ENCODE results near the gene PSD4. TPM values are rescaled to one million over a fixed set of nuclear protein-coding genes. Genes with fewer than 3 reads are reported as not detected.

PSD4 gene
- polyA plus RNA-seq, 2 donors = 18.1 to 32.6 TPM

DNA sequence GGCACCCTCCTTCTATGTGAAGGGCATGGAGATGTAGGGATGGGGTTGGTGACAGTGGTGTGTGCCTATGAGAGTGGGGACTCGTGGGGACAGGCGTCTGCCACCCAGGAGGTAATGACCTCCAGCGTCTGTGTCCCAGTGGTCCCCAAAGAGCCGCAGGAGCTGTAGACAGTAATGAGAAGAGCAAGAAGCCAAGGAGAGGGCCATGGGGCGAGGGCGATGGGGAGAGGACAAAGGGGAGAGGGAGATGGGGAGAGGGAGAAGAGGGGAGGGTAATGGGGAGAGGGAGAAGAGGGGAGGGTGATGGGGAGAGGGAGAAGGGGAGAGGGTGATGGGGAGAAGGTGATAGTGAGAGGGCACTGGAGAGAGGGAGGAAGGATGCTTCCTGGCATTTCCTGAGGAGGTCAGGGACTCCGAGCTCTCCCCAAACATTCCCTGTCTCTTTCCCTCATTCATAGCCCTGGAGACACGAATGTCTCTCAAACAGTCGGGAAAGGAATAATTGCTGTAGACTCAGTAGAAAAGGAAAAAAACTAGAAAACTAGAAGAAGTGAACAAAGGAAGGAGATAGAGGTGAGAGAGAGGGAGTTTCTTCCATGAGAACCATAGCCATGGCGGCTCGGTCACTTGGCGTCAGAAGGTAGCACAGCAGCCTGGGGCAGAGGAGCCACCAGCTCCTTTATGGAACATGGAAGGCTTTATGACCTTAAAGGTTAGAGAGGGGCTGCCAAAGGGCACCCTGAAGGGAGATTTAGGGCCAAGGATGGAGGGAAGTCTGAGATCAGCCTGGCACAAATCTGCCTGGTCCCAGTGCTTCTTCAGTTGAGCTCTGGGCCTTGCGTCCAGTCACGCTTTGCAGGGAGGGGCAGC lies 39.5 kb downstream of the PSD4 start:
- no peaks in the 10 kb centered on the region for H3K36me3 ChIP-seq (ENCODE audit: control insufficient read depth in 2 of 2, insufficient read depth in 2 of 2, low read length in 1 of 2)
- H3K4me3 ChIP-seq (ENCODE audit: low read depth in 1 of 2, low read length in 2 of 2) = no peak overlapping the region
- no peaks in the 10 kb centered on the region for H3K27me3 ChIP-seq (ENCODE audit: control insufficient read depth in 1 of 2, insufficient read depth in 2 of 2, low read length in 2 of 2)
- peaks cover 12 to 33% of the 10 kb centered on the region in 2 donors for H3K4me1 ChIP-seq (ENCODE audit: control insufficient read depth in 2 of 2, insufficient read depth in 2 of 2, low read length in 1 of 2)
- 89 to 93% methylated on average over 14 of the region's 14 CpGs for WGBS, 2 donors
- no peaks in the 10 kb centered on the region for H3K9me3 ChIP-seq (ENCODE audit: control insufficient read depth in 2 of 2, insufficient read depth in 1 of 2, low read depth in 1 of 2, low read length in 1 of 2)
- H3K27ac ChIP-seq (ENCODE audit: low read depth in 2 of 2, low read length in 1 of 2) = peak overlapping the region; percentile 45

DNA sequence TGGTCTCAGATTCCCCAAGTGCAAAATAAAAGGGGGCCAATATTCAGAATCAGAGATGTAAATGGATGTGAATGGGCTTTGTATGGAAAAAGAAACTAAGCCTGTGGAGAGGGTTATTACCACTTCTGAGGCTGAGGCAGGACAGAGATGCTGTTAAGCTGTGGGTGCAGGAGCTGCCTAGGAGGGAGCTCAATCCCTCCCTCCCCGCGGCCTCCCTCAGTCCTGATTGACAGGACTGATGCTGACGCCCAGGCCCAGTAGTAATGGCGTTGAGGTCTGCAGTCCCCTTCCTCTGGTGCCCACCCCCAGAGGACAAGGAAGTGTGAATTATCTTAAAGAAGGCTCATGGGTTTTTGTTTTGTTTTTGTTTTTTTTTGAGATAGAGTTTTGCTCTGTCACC lies 40.4 kb downstream of the PSD4 start:
- Histone ChIP-seq H3K27ac (ENCODE audit: low read depth in 2 of 2, low read length in 1 of 2) (peak overlapping the region in 1 of 2 donors; percentile 26), H3K27me3 (ENCODE audit: control insufficient read depth in 1 of 2, insufficient read depth in 2 of 2, low read length in 2 of 2) (no peaks in the 10 kb centered on the region), H3K36me3 (ENCODE audit: control insufficient read depth in 2 of 2, insufficient read depth in 2 of 2, low read length in 1 of 2) (no peaks in the 10 kb centered on the region), H3K9me3 (ENCODE audit: control insufficient read depth in 2 of 2, insufficient read depth in 1 of 2, low read depth in 1 of 2, low read length in 1 of 2) (no peaks in the 10 kb centered on the region), H3K4me3 (ENCODE audit: low read depth in 1 of 2, low read length in 2 of 2) (no peak overlapping the region), H3K4me1 (ENCODE audit: control insufficient read depth in 2 of 2, insufficient read depth in 2 of 2, low read length in 1 of 2) (peaks cover 12 to 33% of the 10 kb centered on the region in 2 donors)
- WGBS, 2 donors = 83 to 84% methylated on average over 4 of the region's 4 CpGs

DNA sequence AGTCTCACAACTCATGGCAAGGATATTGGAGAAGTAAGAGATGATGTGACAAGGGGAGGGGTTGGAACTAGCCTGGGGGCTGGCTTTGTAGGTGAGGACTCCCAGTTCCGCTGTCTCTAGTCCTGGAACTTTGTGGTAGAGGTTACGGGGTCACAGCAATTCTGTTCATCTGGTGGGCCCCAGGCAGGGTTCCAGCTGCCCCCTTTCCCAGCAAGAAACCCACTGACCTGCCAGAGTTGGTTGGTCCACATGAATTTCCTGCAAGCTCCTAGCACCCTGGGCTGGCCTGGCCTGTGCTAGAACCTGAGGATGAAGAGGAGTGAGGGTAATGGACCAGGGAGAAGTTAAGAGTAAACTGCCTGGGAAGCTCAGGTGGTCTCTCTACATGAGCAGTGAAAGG lies 41.3 kb downstream of the PSD4 start:
- Histone ChIP-seq H3K27ac (ENCODE audit: low read depth in 2 of 2, low read length in 1 of 2) (no peak overlapping the region), H3K9me3 (ENCODE audit: control insufficient read depth in 2 of 2, insufficient read depth in 1 of 2, low read depth in 1 of 2, low read length in 1 of 2) (no peaks in the 10 kb centered on the region), H3K4me3 (ENCODE audit: low read depth in 1 of 2, low read length in 2 of 2) (no peak overlapping the region), H3K27me3 (ENCODE audit: control insufficient read depth in 1 of 2, insufficient read depth in 2 of 2, low read length in 2 of 2) (no peaks in the 10 kb centered on the region), H3K36me3 (ENCODE audit: control insufficient read depth in 2 of 2, insufficient read depth in 2 of 2, low read length in 1 of 2) (no peaks in the 10 kb centered on the region), H3K4me1 (ENCODE audit: control insufficient read depth in 2 of 2, insufficient read depth in 2 of 2, low read length in 1 of 2) (peaks cover 11 to 31% of the 10 kb centered on the region in 2 donors)
- 94 to 96% methylated on average over 2 of the region's 2 CpGs for WGBS, 2 donors

DNA sequence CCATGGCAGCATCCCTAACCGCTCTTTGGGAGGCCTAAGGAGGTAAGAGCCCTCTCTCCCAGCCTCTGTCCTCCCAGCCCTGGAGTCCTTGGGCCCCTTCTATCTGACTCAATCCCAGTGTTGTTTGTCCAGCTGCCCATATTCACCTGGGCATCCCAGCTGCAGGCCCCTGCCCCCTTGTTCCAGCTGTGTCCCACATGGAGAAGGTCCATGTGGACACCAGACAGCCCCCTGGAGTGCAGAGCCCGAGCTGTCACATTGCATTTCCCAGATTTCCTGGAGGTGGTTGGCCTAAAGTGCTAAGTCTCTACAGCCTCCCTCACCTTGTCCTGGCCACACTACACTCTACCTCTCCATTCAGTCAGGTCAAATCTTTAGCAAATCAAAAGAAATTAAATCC lies 42.5 kb downstream of the PSD4 start:
- Histone ChIP-seq H3K9me3 (ENCODE audit: control insufficient read depth in 2 of 2, insufficient read depth in 1 of 2, low read depth in 1 of 2, low read length in 1 of 2) (no peaks in the 10 kb centered on the region), H3K27ac (ENCODE audit: low read depth in 2 of 2, low read length in 1 of 2) (no peak overlapping the region), H3K27me3 (ENCODE audit: control insufficient read depth in 1 of 2, insufficient read depth in 2 of 2, low read length in 2 of 2) (no peaks in the 10 kb centered on the region), H3K4me1 (ENCODE audit: control insufficient read depth in 2 of 2, insufficient read depth in 2 of 2, low read length in 1 of 2) (peaks cover 9 to 26% of the 10 kb centered on the region in 2 donors), H3K4me3 (ENCODE audit: low read depth in 1 of 2, low read length in 2 of 2) (no peak overlapping the region), H3K36me3 (ENCODE audit: control insufficient read depth in 2 of 2, insufficient read depth in 2 of 2, low read length in 1 of 2) (no peaks in the 10 kb centered on the region)
- WGBS, 2 donors = 84 to 94% methylated on average over 2 of the region's 2 CpGs

DNA sequence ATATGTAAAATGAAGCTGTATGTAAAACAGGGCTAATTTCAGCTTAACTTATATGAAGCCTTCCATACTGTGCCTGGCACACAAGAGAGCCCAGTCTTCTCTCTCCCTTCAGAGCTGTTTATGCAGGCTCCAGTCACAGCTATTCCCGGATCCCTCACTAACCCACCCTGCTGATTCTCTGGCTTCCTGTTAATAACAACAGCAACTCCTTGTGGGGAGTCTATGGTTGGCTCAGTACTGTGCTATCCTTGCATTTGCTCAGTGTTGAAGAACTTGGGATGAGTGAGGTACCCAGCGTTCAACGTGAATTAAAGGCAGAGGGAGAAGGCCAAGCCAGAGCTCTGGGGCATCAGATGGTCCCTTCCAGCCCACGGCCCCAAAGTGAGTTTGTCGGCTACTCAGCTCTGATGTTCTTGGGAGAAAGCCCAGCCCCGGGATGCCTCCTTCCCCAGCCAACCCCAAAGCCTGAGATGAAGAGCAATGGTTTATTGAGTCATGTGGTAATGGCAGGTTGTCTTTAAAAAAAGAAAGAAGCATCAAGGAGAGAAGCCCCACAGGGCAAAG lies 43.2 kb downstream of the PSD4 start:
- Histone ChIP-seq H3K4me3 (ENCODE audit: low read depth in 1 of 2, low read length in 2 of 2) (no peak overlapping the region), H3K36me3 (ENCODE audit: control insufficient read depth in 2 of 2, insufficient read depth in 2 of 2, low read length in 1 of 2) (no peaks in the 10 kb centered on the region), H3K27ac (ENCODE audit: low read depth in 2 of 2, low read length in 1 of 2) (no peak overlapping the region), H3K27me3 (ENCODE audit: control insufficient read depth in 1 of 2, insufficient read depth in 2 of 2, low read length in 2 of 2) (no peaks in the 10 kb centered on the region), H3K9me3 (ENCODE audit: control insufficient read depth in 2 of 2, insufficient read depth in 1 of 2, low read depth in 1 of 2, low read length in 1 of 2) (no peaks in the 10 kb centered on the region), H3K4me1 (ENCODE audit: control insufficient read depth in 2 of 2, insufficient read depth in 2 of 2, low read length in 1 of 2) (peaks cover 9 to 24% of the 10 kb centered on the region in 2 donors)
- 70 to 73% methylated on average over 6 of the region's 6 CpGs for whole genome bisulfite sequencing, 2 donors

DNA sequence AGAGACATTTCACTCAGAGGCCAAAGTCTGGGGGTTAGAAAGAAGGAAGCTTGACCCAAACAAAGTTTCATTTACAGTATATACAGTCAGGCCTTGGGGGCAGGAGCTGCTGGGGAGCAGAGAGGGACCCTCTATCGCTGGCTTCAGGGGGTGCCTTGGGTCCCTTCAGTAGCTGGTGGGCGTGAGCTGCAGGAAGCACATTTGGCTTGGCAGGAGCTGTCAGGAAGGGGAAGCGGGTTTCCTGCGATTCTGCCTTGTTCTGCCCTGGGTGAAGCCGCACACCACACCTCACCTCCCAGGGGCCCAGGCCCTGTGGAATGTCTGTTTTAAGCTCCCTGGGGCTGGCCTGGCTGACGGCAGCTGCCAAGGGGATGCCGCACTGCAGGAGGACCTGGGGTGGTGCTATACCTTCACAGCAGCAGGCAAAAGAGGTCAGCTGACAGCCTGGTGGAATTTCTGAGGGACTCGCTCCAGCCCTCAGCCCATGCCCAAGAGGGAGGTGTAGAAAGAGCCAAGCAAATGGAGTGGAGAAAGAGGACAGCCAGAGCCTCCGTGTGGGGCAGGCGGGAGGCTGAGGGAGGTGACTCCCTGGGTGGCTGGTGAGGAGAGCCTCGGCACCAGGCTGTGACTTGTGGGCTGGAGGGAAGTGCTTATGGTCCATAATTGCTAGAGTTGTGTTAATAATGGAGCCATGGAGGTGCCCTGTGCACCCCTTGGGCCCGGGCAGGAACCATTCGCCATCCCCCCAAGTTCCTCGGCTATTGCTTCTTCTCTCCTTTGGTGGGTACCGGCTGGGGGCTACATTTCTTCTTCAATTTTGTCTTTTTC lies 43.9 kb downstream of the PSD4 start:
- Histone ChIP-seq H3K9me3 (ENCODE audit: control insufficient read depth in 2 of 2, insufficient read depth in 1 of 2, low read depth in 1 of 2, low read length in 1 of 2) (no peaks in the 10 kb centered on the region), H3K27ac (ENCODE audit: low read depth in 2 of 2, low read length in 1 of 2) (no peak overlapping the region), H3K4me1 (ENCODE audit: control insufficient read depth in 2 of 2, insufficient read depth in 2 of 2, low read length in 1 of 2) (peaks cover 9 to 22% of the 10 kb centered on the region in 2 donors), H3K36me3 (ENCODE audit: control insufficient read depth in 2 of 2, insufficient read depth in 2 of 2, low read length in 1 of 2) (no peaks in the 10 kb centered on the region), H3K4me3 (ENCODE audit: low read depth in 1 of 2, low read length in 2 of 2) (no peak overlapping the region), H3K27me3 (ENCODE audit: control insufficient read depth in 1 of 2, insufficient read depth in 2 of 2, low read length in 2 of 2) (no peaks in the 10 kb centered on the region)
- WGBS, 2 donors = 67 to 79% methylated on average over 15 of the region's 15 CpGs

DNA sequence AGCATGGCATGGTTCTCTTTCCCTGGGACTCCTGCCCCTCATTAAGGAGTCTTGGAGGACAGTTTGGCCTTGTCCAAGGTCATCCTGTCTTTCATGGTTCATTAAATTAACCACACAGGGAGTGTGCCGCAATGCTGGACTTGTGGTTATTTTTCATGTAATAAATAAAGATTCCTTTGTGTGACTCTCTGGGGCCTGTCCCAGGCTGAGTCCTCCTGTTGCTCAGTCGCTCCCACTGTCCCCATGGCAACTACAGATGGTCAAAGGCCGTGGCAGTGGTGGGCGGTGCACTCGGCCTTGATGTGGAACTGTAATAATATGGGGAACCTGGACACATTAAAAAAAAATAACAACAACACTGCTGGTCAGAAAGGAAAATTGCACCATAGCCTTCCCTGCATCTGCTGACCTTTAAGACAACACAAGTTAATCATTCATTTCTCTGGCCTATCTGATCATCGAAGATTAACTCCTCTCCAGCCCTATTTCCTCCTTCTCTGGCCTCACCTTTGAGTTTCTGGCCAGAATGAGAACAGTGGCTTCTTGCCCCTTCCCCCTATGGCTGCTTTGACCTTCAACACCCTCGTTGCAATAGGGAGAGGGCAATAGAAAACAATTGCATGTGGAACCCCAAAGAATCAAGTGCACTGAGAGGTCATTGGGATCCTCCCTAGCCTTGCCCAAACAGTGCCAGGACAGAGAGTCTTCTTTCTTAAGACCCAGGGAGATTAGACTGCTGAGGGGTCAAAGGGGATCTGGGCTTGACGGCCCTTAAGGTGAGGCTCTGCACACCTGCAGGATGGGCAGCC lies 44.7 kb downstream of the PSD4 start:
- Histone ChIP-seq H3K9me3 (ENCODE audit: control insufficient read depth in 2 of 2, insufficient read depth in 1 of 2, low read depth in 1 of 2, low read length in 1 of 2) (no peaks in the 10 kb centered on the region), H3K36me3 (ENCODE audit: control insufficient read depth in 2 of 2, insufficient read depth in 2 of 2, low read length in 1 of 2) (no peaks in the 10 kb centered on the region), H3K27ac (ENCODE audit: low read depth in 2 of 2, low read length in 1 of 2) (no peak overlapping the region), H3K27me3 (ENCODE audit: control insufficient read depth in 1 of 2, insufficient read depth in 2 of 2, low read length in 2 of 2) (no peaks in the 10 kb centered on the region), H3K4me3 (ENCODE audit: low read depth in 1 of 2, low read length in 2 of 2) (no peak overlapping the region), H3K4me1 (ENCODE audit: control insufficient read depth in 2 of 2, insufficient read depth in 2 of 2, low read length in 1 of 2) (peaks cover 9 to 17% of the 10 kb centered on the region in 2 donors)
- WGBS, 2 donors = 68 to 79% methylated on average over 8 of the region's 8 CpGs

DNA sequence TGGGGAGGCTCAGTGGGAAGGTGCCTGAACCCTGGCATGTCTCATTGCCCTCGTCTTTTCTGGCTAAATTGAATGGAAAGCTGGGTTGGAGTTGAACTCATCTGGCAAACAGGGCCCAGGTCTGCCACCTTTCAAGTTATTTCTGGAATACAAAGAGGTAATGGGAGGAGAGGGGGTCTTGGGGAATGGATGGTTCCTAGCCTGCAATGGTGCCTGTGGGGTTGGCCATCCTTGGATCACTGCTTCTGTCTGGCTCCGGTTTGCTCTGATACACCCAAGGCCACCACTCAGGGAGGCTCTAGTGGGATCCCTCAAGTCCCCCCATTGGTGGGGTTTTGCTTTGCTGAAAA lies 45.3 kb downstream of the PSD4 start:
- H3K27ac ChIP-seq (ENCODE audit: low read depth in 2 of 2, low read length in 1 of 2) = no peak overlapping the region
- WGBS, 2 donors = 97% methylated on average over 2 of the region's 2 CpGs

DNA sequence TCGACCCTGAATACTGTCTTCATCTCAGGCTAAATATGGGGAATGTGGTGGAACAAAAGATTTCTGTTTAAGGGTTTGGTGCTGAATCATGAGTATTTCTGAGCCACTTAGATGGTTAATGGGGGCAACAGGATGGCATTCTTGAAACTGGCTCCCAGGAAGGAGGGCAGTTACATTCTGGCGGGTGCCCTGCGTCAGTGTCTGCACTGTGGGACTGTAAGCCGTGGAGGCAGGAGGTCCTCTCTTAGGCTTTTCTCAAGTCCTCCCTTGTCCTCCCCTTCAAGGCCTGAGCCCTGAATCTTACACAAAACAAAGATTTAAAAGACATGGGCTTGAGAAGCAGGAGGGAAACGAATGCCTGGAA lies 45.7 kb downstream of the PSD4 start:
- H3K27me3 ChIP-seq (ENCODE audit: control insufficient read depth in 1 of 2, insufficient read depth in 2 of 2, low read length in 2 of 2) = no peaks in the 10 kb centered on the region
- H3K36me3 ChIP-seq (ENCODE audit: control insufficient read depth in 2 of 2, insufficient read depth in 2 of 2, low read length in 1 of 2) = no peaks in the 10 kb centered on the region
- WGBS, 2 donors = 79 to 82% methylated on average over 5 of the region's 5 CpGs
- no peak overlapping the region for H3K4me3 ChIP-seq (ENCODE audit: low read depth in 1 of 2, low read length in 2 of 2)
- no peak overlapping the region for H3K27ac ChIP-seq (ENCODE audit: low read depth in 2 of 2, low read length in 1 of 2)
- H3K9me3 ChIP-seq (ENCODE audit: control insufficient read depth in 2 of 2, insufficient read depth in 1 of 2, low read depth in 1 of 2, low read length in 1 of 2) = no peaks in the 10 kb centered on the region
- H3K4me1 ChIP-seq (ENCODE audit: control insufficient read depth in 2 of 2, insufficient read depth in 2 of 2, low read length in 1 of 2) = peaks cover 6 to 13% of the 10 kb centered on the region in 2 donors

More for the DNA sequence above, 45.3 kb downstream of the PSD4 start:
- Histone ChIP-seq H3K4me3 (ENCODE audit: low read depth in 1 of 2, low read length in 2 of 2) (no peak overlapping the region), H3K36me3 (ENCODE audit: control insufficient read depth in 2 of 2, insufficient read depth in 2 of 2, low read length in 1 of 2) (no peaks in the 10 kb centered on the region), H3K4me1 (ENCODE audit: control insufficient read depth in 2 of 2, insufficient read depth in 2 of 2, low read length in 1 of 2) (peaks cover 8 to 15% of the 10 kb centered on the region in 2 donors), H3K9me3 (ENCODE audit: control insufficient read depth in 2 of 2, insufficient read depth in 1 of 2, low read depth in 1 of 2, low read length in 1 of 2) (no peaks in the 10 kb centered on the region), H3K27me3 (ENCODE audit: control insufficient read depth in 1 of 2, insufficient read depth in 2 of 2, low read length in 2 of 2) (no peaks in the 10 kb centered on the region)
